AG04450 (cell line): ENCODE data around the gene ARHGAP15. TPM values are rescaled to one million over a fixed set of nuclear protein-coding genes. Genes with fewer than 3 reads are reported as not detected.

ENCODE experiments used
- CTCF ChIA-PET: fragments of 300-600, 350-600 bp; formaldehyde crosslinking; extraction: SDS; loops from one replicate; lab custom pipeline; 2022; ENCODE audit warnings: antibody characterized with exemption, inconsistent platforms; lab: Charles Lee
- POLR2A ChIA-PET: fragments of 350-600 bp; formaldehyde crosslinking; extraction: SDS; loops from one replicate; lab custom pipeline; 2021; ENCODE audit warnings: antibody characterized with exemption, inconsistent platforms; lab: Yijun Ruan, JAX
- DNase-seq: peaks from one replicate; pipeline ENCODE4 v3.0.0-alpha.2; 2011; ENCODE audit warnings: low read depth, low spot score
- H3K27ac ChIP-seq: one replicate; pipeline ENCODE4 v1.5.1; 2012; ENCODE audit warnings: low read depth, low read length, control low read depth
- H3K27me3 ChIP-seq: one replicate; pipeline ENCODE4 v1.6.0; 2012; ENCODE audit warnings: low read length; ENCODE audit not compliant: control insufficient read depth, insufficient read depth
- H3K4me3 ChIP-seq: 2 replicates; pipeline ENCODE4 v1.5.1; 2011; ENCODE audit warnings: mild to moderate bottlenecking, low read depth, low read length, control low read depth
- H3K9me3 ChIP-seq: 2 replicates; pipeline ENCODE4 v1.5.1; 2012; ENCODE audit warnings: low read length; ENCODE audit not compliant: control insufficient read depth, insufficient read depth
- polyA plus RNA-seq: library from polyadenylated mRNA; depleted of rRNA; stranded (reverse); fragments of >200 nt; gene quantifications from 2 replicates; pipeline ENCODE4 v1.2.3, GENCODE V29; 2011
- TF ChIP-seq, protein P1 (sequence below): IDR thresholded peaks from 2 replicates; pipeline ENCODE4 v1.5.1; 2011; ENCODE audit warnings: low read depth, low read length, control low read depth, inconsistent platforms

ARHGAP15 gene
- polyA plus RNA-seq, 1 experiment = not detected

DNA sequence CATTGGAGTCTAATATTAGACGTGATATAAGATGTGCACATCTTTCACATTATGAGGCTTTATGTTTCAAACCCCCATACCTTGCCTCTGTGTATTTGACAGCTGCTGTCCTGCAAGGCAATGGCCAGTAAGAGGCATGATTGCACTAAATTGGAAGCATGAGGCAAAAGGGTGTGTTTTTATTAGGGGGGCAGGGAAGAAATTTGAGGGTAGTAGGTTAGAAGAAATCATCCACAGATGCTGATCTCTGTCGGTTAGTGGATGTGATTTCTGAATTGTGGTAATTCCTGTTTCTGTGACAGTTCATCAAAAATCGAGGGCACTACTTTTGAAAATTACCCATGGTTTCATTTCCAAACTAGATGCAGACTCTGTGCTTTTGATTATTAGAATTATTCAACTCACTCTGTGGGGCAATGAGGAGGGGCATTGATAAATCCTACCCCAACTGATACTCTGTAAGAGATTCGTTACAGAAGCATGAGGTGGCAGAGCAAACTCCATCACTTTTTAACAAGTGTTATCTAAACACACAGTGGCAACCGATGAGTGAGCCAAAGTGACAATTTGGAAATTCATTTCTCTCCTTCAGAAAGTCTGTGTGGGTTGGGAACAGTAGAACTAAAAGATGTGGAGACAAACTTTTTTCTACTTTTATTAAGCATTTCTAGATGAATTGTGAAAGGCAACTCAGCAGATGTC is 453.0 kb downstream of the ARHGAP15 start:
- ChIA-PET POLR2A (no interaction called here), CTCF (no interaction called here)
- H3K9me3 ChIP-seq = no peaks in the 10 kb centered on the region
- TF ChIP-seq, protein P1, sequence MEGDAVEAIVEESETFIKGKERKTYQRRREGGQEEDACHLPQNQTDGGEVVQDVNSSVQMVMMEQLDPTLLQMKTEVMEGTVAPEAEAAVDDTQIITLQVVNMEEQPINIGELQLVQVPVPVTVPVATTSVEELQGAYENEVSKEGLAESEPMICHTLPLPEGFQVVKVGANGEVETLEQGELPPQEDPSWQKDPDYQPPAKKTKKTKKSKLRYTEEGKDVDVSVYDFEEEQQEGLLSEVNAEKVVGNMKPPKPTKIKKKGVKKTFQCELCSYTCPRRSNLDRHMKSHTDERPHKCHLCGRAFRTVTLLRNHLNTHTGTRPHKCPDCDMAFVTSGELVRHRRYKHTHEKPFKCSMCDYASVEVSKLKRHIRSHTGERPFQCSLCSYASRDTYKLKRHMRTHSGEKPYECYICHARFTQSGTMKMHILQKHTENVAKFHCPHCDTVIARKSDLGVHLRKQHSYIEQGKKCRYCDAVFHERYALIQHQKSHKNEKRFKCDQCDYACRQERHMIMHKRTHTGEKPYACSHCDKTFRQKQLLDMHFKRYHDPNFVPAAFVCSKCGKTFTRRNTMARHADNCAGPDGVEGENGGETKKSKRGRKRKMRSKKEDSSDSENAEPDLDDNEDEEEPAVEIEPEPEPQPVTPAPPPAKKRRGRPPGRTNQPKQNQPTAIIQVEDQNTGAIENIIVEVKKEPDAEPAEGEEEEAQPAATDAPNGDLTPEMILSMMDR = peak; percentile 39
- H3K4me3 ChIP-seq = no peak overlapping the region
- H3K27me3 ChIP-seq = no peaks in the 10 kb centered on the region
- H3K27ac ChIP-seq = no peak overlapping the region
- DNase-seq = no peak

DNA sequence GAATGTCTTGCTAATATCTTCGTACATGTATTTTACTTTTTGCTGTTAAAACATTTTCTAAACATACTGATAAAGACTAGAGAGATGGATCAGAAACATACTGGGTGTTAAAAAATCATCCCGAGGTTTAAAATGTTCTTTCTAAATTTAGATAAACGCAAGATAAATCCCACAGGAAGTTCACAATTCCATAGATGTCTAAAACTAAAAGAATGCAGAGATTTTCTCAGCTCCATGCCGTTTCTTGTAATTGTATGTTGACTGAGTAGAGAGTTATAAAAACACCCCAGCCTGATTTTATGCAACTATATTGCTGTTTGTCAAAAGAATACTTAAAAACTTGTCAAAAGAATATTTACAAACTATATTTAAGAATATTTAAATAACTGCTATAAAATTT is 455.7 kb downstream of the ARHGAP15 start:
- no peaks in the 10 kb centered on the region for H3K27me3 ChIP-seq
- no peak for DNase-seq
- H3K27ac ChIP-seq = no peak overlapping the region
- CTCF ChIA-PET = no interaction called here
- TF ChIP-seq, protein P1 = no peak
- POLR2A ChIA-PET = no interaction called here
- no peaks in the 10 kb centered on the region for H3K9me3 ChIP-seq
- no peak overlapping the region for H3K4me3 ChIP-seq

DNA sequence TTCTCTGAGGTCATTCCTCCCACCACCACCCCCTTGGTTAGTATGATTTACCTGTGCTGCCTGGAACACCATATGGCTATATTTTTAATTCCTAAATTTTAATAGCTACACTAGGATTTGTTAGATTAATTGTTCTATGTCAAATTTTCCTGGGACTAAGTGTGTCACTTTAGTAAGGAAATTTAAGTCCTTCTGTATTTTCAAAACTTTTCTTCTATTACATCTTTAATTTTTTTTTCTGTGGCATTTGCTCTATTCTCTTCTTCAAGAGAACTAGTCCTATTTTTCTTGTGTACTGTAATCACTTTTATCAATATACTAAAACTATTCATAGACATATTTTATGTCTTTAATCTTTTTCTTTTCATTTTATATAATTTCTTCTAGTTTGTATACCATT is 456.9 kb downstream of the ARHGAP15 start:
- Histone ChIP-seq H3K9me3 (no peaks in the 10 kb centered on the region), H3K4me3 (no peak overlapping the region), H3K27me3 (no peaks in the 10 kb centered on the region), H3K27ac (no peak overlapping the region)
- TF ChIP-seq, protein P1 = no peak
- CTCF ChIA-PET = no interaction called here
- POLR2A ChIA-PET = no interaction called here
- DNase-seq = no peak

DNA sequence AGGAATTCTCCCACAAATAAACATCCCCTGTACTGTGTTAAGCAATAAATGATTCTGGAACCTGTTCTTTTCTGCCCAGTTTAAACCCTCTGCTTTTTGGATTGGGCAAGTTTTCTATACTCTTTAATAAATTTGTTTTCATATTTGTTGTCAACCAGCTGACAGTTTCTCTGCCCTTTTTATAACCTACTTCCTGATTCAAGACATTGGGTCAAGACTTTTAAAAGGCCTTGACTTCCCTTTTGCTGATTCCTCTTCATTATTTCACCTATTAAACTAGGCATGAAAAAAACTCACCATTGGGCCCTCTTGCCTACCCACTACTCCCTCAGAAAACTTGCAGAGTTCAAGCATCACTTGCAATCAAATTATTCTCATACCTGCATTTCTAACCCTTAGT is 459.5 kb downstream of the ARHGAP15 start:
- H3K27me3 ChIP-seq = no peaks in the 10 kb centered on the region
- H3K27ac ChIP-seq = no peak overlapping the region
- DNase-seq = no peak
- POLR2A ChIA-PET = no interaction called here
- CTCF ChIA-PET = no interaction called here
- no peak overlapping the region for H3K4me3 ChIP-seq
- TF ChIP-seq, protein P1 = no peak
- H3K9me3 ChIP-seq = no peaks in the 10 kb centered on the region

DNA sequence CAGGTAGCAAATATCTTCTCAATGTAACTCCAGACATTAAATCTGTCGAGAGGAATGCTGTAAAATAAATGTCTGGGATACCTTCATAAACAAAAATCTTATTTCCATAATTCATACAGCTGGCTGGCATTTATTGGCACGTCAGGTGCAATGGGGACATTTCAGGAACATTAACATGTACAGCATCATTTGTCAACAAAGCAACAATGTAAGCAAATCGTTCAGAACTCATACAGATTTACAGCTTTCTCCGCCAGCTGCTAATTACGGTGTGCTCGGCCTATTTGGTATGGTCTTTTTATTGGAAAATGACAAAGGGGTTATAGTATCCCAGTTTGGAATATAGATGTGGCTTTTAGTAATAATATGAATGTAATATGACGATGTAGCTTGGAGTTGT is 464.9 kb downstream of the ARHGAP15 start:
- Histone ChIP-seq H3K27me3 (no peaks in the 10 kb centered on the region), H3K9me3 (no peaks in the 10 kb centered on the region), H3K4me3 (no peak overlapping the region), H3K27ac (no peak overlapping the region)
- ChIA-PET POLR2A (no interaction called here), CTCF (no interaction called here)
- no peak for DNase-seq
- TF ChIP-seq, protein P1 = no peak
